ENCODE results near the gene RGS10. TPM values are rescaled to one million over a fixed set of nuclear protein-coding genes. Genes with fewer than 3 reads are reported as not detected.
A peak's percentile ranks its signal among the peaks of the same experiment; 100 is the strongest.

The RGS10 gene
- total and polyA plus RNA-seq, 9 of the 15 experiments (the other 6 are each of a cell fraction or from before 2014, with no cell fraction given): 31.9 to 123 (median 62.1) TPM

GRCh38 chr10:119542988-119543813 is 682 bp upstream of the RGS10 start (continued):
- TF ChIP-seq RERE (CRISPR knock-in tag; IDR thresholded peaks at IDR 0.05; ENCODE audit: borderline replicate concordance): no peak
- no peak for TF ChIP-seq ELK1 (CRISPR knock-in tag; IDR thresholded peaks at IDR 0.05)
- TF ChIP-seq XRCC3 (IDR thresholded peaks at IDR 0.05): no peak
- TF ChIP-seq ZNF143 (CRISPR knock-in tag; IDR thresholded peaks at IDR 0.05): no peak
- TF ChIP-seq IFI16 (CRISPR knock-in tag; IDR thresholded peaks at IDR 0.05): no peak
- TF ChIP-seq, protein P1, sequence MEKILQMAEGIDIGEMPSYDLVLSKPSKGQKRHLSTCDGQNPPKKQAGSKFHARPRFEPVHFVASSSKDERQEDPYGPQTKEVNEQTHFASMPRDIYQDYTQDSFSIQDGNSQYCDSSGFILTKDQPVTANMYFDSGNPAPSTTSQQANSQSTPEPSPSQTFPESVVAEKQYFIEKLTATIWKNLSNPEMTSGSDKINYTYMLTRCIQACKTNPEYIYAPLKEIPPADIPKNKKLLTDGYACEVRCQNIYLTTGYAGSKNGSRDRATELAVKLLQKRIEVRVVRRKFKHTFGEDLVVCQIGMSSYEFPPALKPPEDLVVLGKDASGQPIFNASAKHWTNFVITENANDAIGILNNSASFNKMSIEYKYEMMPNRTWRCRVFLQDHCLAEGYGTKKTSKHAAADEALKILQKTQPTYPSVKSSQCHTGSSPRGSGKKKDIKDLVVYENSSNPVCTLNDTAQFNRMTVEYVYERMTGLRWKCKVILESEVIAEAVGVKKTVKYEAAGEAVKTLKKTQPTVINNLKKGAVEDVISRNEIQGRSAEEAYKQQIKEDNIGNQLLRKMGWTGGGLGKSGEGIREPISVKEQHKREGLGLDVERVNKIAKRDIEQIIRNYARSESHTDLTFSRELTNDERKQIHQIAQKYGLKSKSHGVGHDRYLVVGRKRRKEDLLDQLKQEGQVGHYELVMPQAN (IDR thresholded peaks at IDR 0.05; ENCODE audit: borderline replicate concordance): no peak
- no peak for TF ChIP-seq NFE2 (IDR thresholded peaks at IDR 0.05; ENCODE audit: low read depth)
- TF ChIP-seq CHD4 (IDR thresholded peaks at IDR 0.05; ENCODE audit: insufficient read depth, insufficient replicate concordance, low read depth, low read length, poor library complexity, severe bottlenecking): no peak
- TF ChIP-seq KDM2B (CRISPR knock-in tag; IDR thresholded peaks at IDR 0.05): no peak
- no peak for TF ChIP-seq ZNF165 (CRISPR knock-in tag; IDR thresholded peaks at IDR 0.05; ENCODE audit: borderline replicate concordance)
- no peak for TF ChIP-seq ZNF57 (CRISPR knock-in tag; IDR thresholded peaks at IDR 0.05)
- TF ChIP-seq ZNF785 (CRISPR knock-in tag; IDR thresholded peaks at IDR 0.05): no peak
- no peak for TF ChIP-seq NFE2L1 (tag; IDR thresholded peaks at IDR 0.05; ENCODE audit: borderline replicate concordance, low read depth)
- no peak for TF ChIP-seq SREBF2 (CRISPR knock-in tag; IDR thresholded peaks at IDR 0.05)
- no peak for TF ChIP-seq MCM3 (IDR thresholded peaks at IDR 0.05)
- no peak for TF ChIP-seq FOXP1 (CRISPR knock-in tag; IDR thresholded peaks at IDR 0.05)
- no peak for TF ChIP-seq ATF1 (CRISPR knock-in tag; IDR thresholded peaks at IDR 0.05)
- TF ChIP-seq ATF1 (tag; IDR thresholded peaks at IDR 0.05): 0 out of 2 replicates have a peak, but pooled peaks have one; percentile 39
- no peak for TF ChIP-seq ZBTB12 (CRISPR knock-in tag; IDR thresholded peaks at IDR 0.05)
